WTC11 (cell line): ENCODE measurements around the gene TSHZ3. TPM values are rescaled to one million over a fixed set of nuclear protein-coding genes. Genes with fewer than 3 reads are reported as not detected.

ENCODE experiments used
- ATAC-seq: fragments of 200-7000 bp; cut with Tn5 transposase; 2 replicates; pipeline ENCODE4 v1.10.0; 2021; ENCODE audit warnings: mild to moderate bottlenecking, moderate library complexity
- CTCF ChIA-PET: fragments of 300-600 bp; sonication (Branson Sonifier 250); formaldehyde crosslinking; loops from one replicate; lab custom pipeline; 2021; ENCODE audit warnings: antibody characterized with exemption; lab: Charles Lee
- POLR2A ChIA-PET: fragments of 350-600 bp; sonication (Branson Sonifier 250); formaldehyde crosslinking; loops from one replicate; lab custom pipeline; 2021; ENCODE audit warnings: antibody characterized with exemption; lab: Charles Lee
- DNase-seq: peaks from one replicate; pipeline ENCODE4 v3.0.0; 2021; ENCODE audit warnings: low spot score
- H3K27ac Mint-ChIP-seq: 2 replicates; pipeline ENCODE4 v1.8.0; 2021; ENCODE audit warnings: mixed read lengths
- H3K27me3 Mint-ChIP-seq: 2 replicates; pipeline ENCODE4 v1.8.0; 2021; ENCODE audit warnings: low read depth, mild to moderate bottlenecking, moderate library complexity, mixed read lengths
- H3K36me3 Mint-ChIP-seq: 2 replicates; pipeline ENCODE4 v1.8.0; 2021; ENCODE audit warnings: mixed read lengths
- H3K4me1 Mint-ChIP-seq: 2 replicates; pipeline ENCODE4 v1.8.0; 2022; ENCODE audit warnings: mixed read lengths
- H3K4me3 Mint-ChIP-seq: 2 replicates; pipeline ENCODE4 v1.8.0; 2021; ENCODE audit warnings: mild to moderate bottlenecking, moderate library complexity, mixed read lengths
- H3K9me3 Mint-ChIP-seq: 2 replicates; pipeline ENCODE4 v1.8.0; 2021; ENCODE audit warnings: mixed read lengths
- ARID4B ChIP-seq: sonication (generic); formaldehyde crosslinking; IDR thresholded peaks from 2 replicates; pipeline ENCODE4 v1.8.0; 2023; ENCODE audit warnings: missing genetic modification reagents, mild to moderate bottlenecking, borderline replicate concordance
- ATF1 ChIP-seq: sonication (generic); formaldehyde crosslinking; IDR thresholded peaks from 2 replicates; pipeline ENCODE4 v1.8.1; 2023; ENCODE audit warnings: mild to moderate bottlenecking, moderate library complexity, missing genetic modification reagents
- ATF2 ChIP-seq: sonication (generic); formaldehyde crosslinking; IDR thresholded peaks from 2 replicates; pipeline ENCODE4 v1.8.1; 2022; ENCODE audit warnings: low read depth, missing genetic modification reagents, borderline replicate concordance
- ATF3 ChIP-seq: sonication (generic); formaldehyde crosslinking; conservative IDR thresholded peaks from 2 replicates; pipeline ENCODE4 v1.8.1; 2022; ENCODE audit warnings: mild to moderate bottlenecking, missing genetic modification reagents
- ATF6 ChIP-seq: sonication (generic); formaldehyde crosslinking; IDR thresholded peaks from 2 replicates; pipeline ENCODE4 v1.8.1; 2023; ENCODE audit warnings: mild to moderate bottlenecking, missing genetic modification reagents
- CREB1 ChIP-seq: sonication (generic); formaldehyde crosslinking; IDR thresholded peaks from 2 replicates; pipeline ENCODE4 v1.8.0; 2023; ENCODE audit warnings: mild to moderate bottlenecking, missing genetic modification reagents
- CREM ChIP-seq: sonication (generic); formaldehyde crosslinking; IDR thresholded peaks from 2 replicates; pipeline ENCODE4 v1.8.1; 2022; ENCODE audit warnings: mild to moderate bottlenecking, missing genetic modification reagents, moderate library complexity
- E2F5 ChIP-seq: sonication (generic); formaldehyde crosslinking; IDR thresholded peaks from 2 replicates; pipeline ENCODE4 v1.8.1; 2022; ENCODE audit warnings: mild to moderate bottlenecking, moderate library complexity, missing genetic modification reagents
- ESRRA ChIP-seq: sonication (generic); formaldehyde crosslinking; IDR thresholded peaks from 2 replicates; pipeline ENCODE4 v1.8.1; 2022; ENCODE audit warnings: mild to moderate bottlenecking, missing genetic modification reagents, borderline replicate concordance
- ETV6 ChIP-seq: sonication (generic); formaldehyde crosslinking; IDR thresholded peaks from 2 replicates; pipeline ENCODE4 v1.8.1; 2022; ENCODE audit warnings: mild to moderate bottlenecking, missing genetic modification reagents
- FOXP1 ChIP-seq: sonication (generic); formaldehyde crosslinking; IDR thresholded peaks from 2 replicates; pipeline ENCODE4 v1.8.0; 2022; ENCODE audit warnings: missing genetic modification reagents, mild to moderate bottlenecking, moderate library complexity, borderline replicate concordance
- GABPB1 ChIP-seq: sonication (generic); formaldehyde crosslinking; IDR thresholded peaks from 2 replicates; pipeline ENCODE4 v1.8.1; 2023; ENCODE audit warnings: mild to moderate bottlenecking, missing genetic modification reagents
- HMGXB4 ChIP-seq: sonication (generic); formaldehyde crosslinking; IDR thresholded peaks from 2 replicates; pipeline ENCODE4 v1.8.1; 2023; ENCODE audit warnings: mild to moderate bottlenecking, moderate library complexity, missing genetic modification reagents
- NFE2L1 ChIP-seq: sonication (generic); formaldehyde crosslinking; IDR thresholded peaks from 2 replicates; pipeline ENCODE4 v1.8.1; 2023; ENCODE audit warnings: missing genetic modification reagents
- NR1H2 ChIP-seq: sonication (generic); formaldehyde crosslinking; IDR thresholded peaks from 2 replicates; pipeline ENCODE4 v1.9.0; 2021; ENCODE audit warnings: mild to moderate bottlenecking, moderate library complexity, missing genetic modification reagents
- OVOL2 ChIP-seq: fragments of 250-450 bp; sonication (Bioruptor Pico); IDR thresholded peaks from 2 replicates; pipeline ENCODE4 v1.9.0; 2021; ENCODE audit warnings: mild to moderate bottlenecking, borderline replicate concordance
- SOX15 ChIP-seq: fragments of 250-450 bp; sonication (Bioruptor Pico); IDR thresholded peaks from 2 replicates; pipeline ENCODE4 v1.9.0; 2021; ENCODE audit warnings: mild to moderate bottlenecking
- TEAD1 ChIP-seq: sonication (generic); formaldehyde crosslinking; IDR thresholded peaks from 2 replicates; pipeline ENCODE4 v1.8.0; 2022; ENCODE audit warnings: mild to moderate bottlenecking, missing genetic modification reagents
- TP53 ChIP-seq: sonication (generic); formaldehyde crosslinking; IDR thresholded peaks from 2 replicates; pipeline ENCODE4 v1.8.1; 2023; ENCODE audit warnings: mild to moderate bottlenecking, missing genetic modification reagents
- ZBTB21 ChIP-seq: sonication (generic); formaldehyde crosslinking; IDR thresholded peaks from 2 replicates; pipeline ENCODE4 v1.8.1; 2023; ENCODE audit warnings: mild to moderate bottlenecking, missing genetic modification reagents, borderline replicate concordance
- ZNF121 ChIP-seq: sonication (generic); formaldehyde crosslinking; IDR thresholded peaks from 2 replicates; pipeline ENCODE4 v1.8.0; 2023; ENCODE audit warnings: missing genetic modification reagents
- ZNF138 ChIP-seq: sonication (generic); formaldehyde crosslinking; conservative IDR thresholded peaks from 2 replicates; pipeline ENCODE4 v1.8.1; 2022; ENCODE audit warnings: mild to moderate bottlenecking, moderate library complexity, missing genetic modification reagents
- ZNF219 ChIP-seq: sonication (generic); formaldehyde crosslinking; IDR thresholded peaks from 2 replicates; pipeline ENCODE4 v1.8.0; 2023; ENCODE audit warnings: missing genetic modification reagents, mild to moderate bottlenecking, borderline replicate concordance
- ZNF232 ChIP-seq: sonication (generic); formaldehyde crosslinking; IDR thresholded peaks from 2 replicates; pipeline ENCODE4 v1.8.0; 2022; ENCODE audit warnings: mild to moderate bottlenecking, missing genetic modification reagents
- ZNF317 ChIP-seq: sonication (generic); formaldehyde crosslinking; IDR thresholded peaks from 2 replicates; pipeline ENCODE4 v1.8.1; 2023; ENCODE audit warnings: low read depth, mild to moderate bottlenecking, moderate library complexity, missing genetic modification reagents, borderline replicate concordance
- ZNF416 ChIP-seq: fragments of 250-450 bp; sonication (Bioruptor Pico); IDR thresholded peaks from 2 replicates; pipeline ENCODE4 v1.9.0; 2021; ENCODE audit warnings: mild to moderate bottlenecking, inconsistent platforms
- ZNF671 ChIP-seq: fragments of 250-450 bp; sonication (Bioruptor Pico); IDR thresholded peaks from 2 replicates; pipeline ENCODE4 v1.8.0; 2021; ENCODE audit warnings: mild to moderate bottlenecking
- total RNA-seq: library from RNA; stranded (reverse); gene quantifications from 3 replicates; pipeline ENCODE4 v1.2.3, GENCODE V29; 2021

The TSHZ3 gene
- total RNA-seq, 1 experiment from 2014 or later: 21.4 TPM

- H3K4me3 Mint-ChIP-seq: no peak overlapping the region
- H3K36me3 Mint-ChIP-seq: peaks cover 10% of the 10 kb centered on the region
- ATAC-seq (no peak), DNase-seq (no peak)
- H3K27ac Mint-ChIP-seq: peak overlapping the region; percentile 22; the same call in 1 of the 2 replicates
- H3K27me3 Mint-ChIP-seq: no peaks in the 10 kb centered on the region
- no peaks in the 10 kb centered on the region for H3K9me3 Mint-ChIP-seq
- ChIA-PET POLR2A (no interaction called here), CTCF (interaction anchor here (0.6 to 2.0 kb wide), 3 partner anchors 13 to 1337 kb away, joined by 3 to 5 read pairs (median 4); no protein-coding TSS in a partner anchor)
- no peak for TF ChIP-seq ZNF232 (CRISPR knock-in tag)
- TF ChIP-seq GABPB1 (CRISPR knock-in tag): no peak
- TF ChIP-seq OVOL2 (CRISPR knock-in tag): no peak
- no peak for TF ChIP-seq ZNF416 (CRISPR knock-in tag)
- no peak for TF ChIP-seq ZNF219 (CRISPR knock-in tag)
- no peak for TF ChIP-seq ETV6 (CRISPR knock-in tag)
- no peak for TF ChIP-seq ZNF671
- TF ChIP-seq NFE2L1 (CRISPR knock-in tag): no peak
- no peak for TF ChIP-seq NR1H2 (CRISPR knock-in tag)
- no peak for TF ChIP-seq CREM (CRISPR knock-in tag)
- no peak for TF ChIP-seq ATF2 (CRISPR knock-in tag)
- no peak for TF ChIP-seq FOXP1 (CRISPR knock-in tag)
- H3K4me1 Mint-ChIP-seq: peaks cover 92% of the 10 kb centered on the region
Observed at GRCh38 chr19:31332096-31332495, 17.1 kb downstream of the TSHZ3 start.

- H3K9me3 Mint-ChIP-seq: no peaks in the 10 kb centered on the region
- POLR2A ChIA-PET: no interaction called here
- no peaks in the 10 kb centered on the region for H3K27me3 Mint-ChIP-seq
- CTCF ChIA-PET: interaction anchor here (1.1 to 2.8 kb wide), 4 partner anchors 8 to 277 kb away, joined by 4 to 14 read pairs (median 4); no protein-coding TSS in a partner anchor
- ATAC-seq (no peak), DNase-seq (no peak)
- peaks cover 93% of the 10 kb centered on the region for H3K4me1 Mint-ChIP-seq
- TF ChIP-seq ZBTB21 (no peak), ARID4B (CRISPR knock-in tag) (no peak), FOXP1 (CRISPR knock-in tag) (no peak), ATF1 (no peak), ATF6 (CRISPR knock-in tag) (no peak), E2F5 (no peak), GABPB1 (CRISPR knock-in tag) (no peak), TEAD1 (CRISPR knock-in tag) (no peak), SOX15 (CRISPR knock-in tag) (no peak), NFE2L1 (CRISPR knock-in tag) (no peak), ESRRA (CRISPR knock-in tag) (no peak), ZNF121 (CRISPR knock-in tag) (no peak), ZNF317 (CRISPR knock-in tag) (no peak), ZNF138 (no peak), HMGXB4 (CRISPR knock-in tag) (no peak), TP53 (no peak), CREB1 (no peak), ATF3 (CRISPR knock-in tag) (no peak)
- TF ChIP-seq, all 79 proteins: peak for 0
- H3K36me3 Mint-ChIP-seq: peaks cover 9% of the 10 kb centered on the region
- H3K27ac Mint-ChIP-seq: peak overlapping the region; percentile 64
- no peak overlapping the region for H3K4me3 Mint-ChIP-seq
Observed at GRCh38 chr19:31331536-31331935, 17.7 kb downstream of the TSHZ3 start.
